Vagina (tissue), 2 donors: ENCODE results near the gene FAM72D.
"Not testable (repeated sequence)": the region's sequence is repeated elsewhere in the genome, so short reads cannot be mapped to it uniquely, and the experiment has no call there.

Experiments used
- CTCF ChIP-seq, 3 experiments: fragments of 450-650 bp in 2 of 3; fragments of 200-600 bp in 1 of 3; sonication (generic) in 1 of 3; IDR thresholded peaks; one replicate each; pipeline ENCODE4 v1.5.1; 2017 to 2019; ENCODE audit warnings: antibody characterized with exemption in 3 of 3, mild to moderate bottlenecking in 2 of 3, moderate library complexity in 2 of 3
- POLR2A ChIP-seq, 2 donors: fragments of 450-650 bp; IDR thresholded peaks; one replicate each; pipeline ENCODE4 v1.6.1; 2017; ENCODE audit warnings: antibody characterized with exemption in 2 of 2, mild to moderate bottlenecking in 2 of 2, moderate library complexity in 2 of 2

- not testable (repeated sequence) for TF ChIP-seq CTCF, POLR2A (IDR thresholded peaks at IDR 0.05)
Observed at GRCh38 chr1:145147172-145147571, 51.4 kb downstream of the FAM72D start.
